Caco-2 (cell line): ENCODE measurements around the gene DNAAF5. TPM values are rescaled to one million over a fixed set of nuclear protein-coding genes. Genes with fewer than 3 reads are reported as not detected.
A peak's percentile ranks its signal among the peaks of the same experiment; 100 is the strongest.

Experiments
- BruUV-seq: library from RNA; stranded (reverse); fragments of 400-500 nt; replicated peaks from 2 replicates; lab custom pipeline; 2021; lab: Mats Ljungman, UMichigan
- CTCF ChIA-PET: fragments of 300-600 bp; sonication (Branson Sonifier 250); formaldehyde crosslinking; loops from one replicate; lab custom pipeline; 2022; ENCODE audit warnings: antibody characterized with exemption; lab: Charles Lee
- POLR2A ChIA-PET: fragments of 300-600 bp; sonication (Branson Sonifier 250); formaldehyde crosslinking; loops from one replicate; lab custom pipeline; 2022; ENCODE audit warnings: antibody characterized with exemption; lab: Charles Lee
- DNase-seq, 2 experiments: peaks; one replicate each; pipeline versions ENCODE4 v3.0.0 to v3.0.0-alpha.2; 2020 to 2022
- H3K27me3 ChIP-seq: replicated peaks from 2 replicates; pipeline ENCODE4 v1.6.0; 2011; ENCODE audit warnings: low read length; ENCODE audit not compliant: control insufficient read depth, insufficient read depth
- H3K36me3 ChIP-seq: 2 replicates; pipeline ENCODE4 v1.5.1; 2011; ENCODE audit warnings: low read length; ENCODE audit not compliant: control insufficient read depth, insufficient read depth
- H3K4me1 ChIP-seq: fragments of 250-450 bp; sonication (Bioruptor Pico); 2 replicates; pipeline ENCODE4 v1.5.1; 2020; ENCODE audit warnings: mild to moderate bottlenecking
- H3K4me3 ChIP-seq: 2 replicates; pipeline ENCODE4 v1.5.1; 2011; ENCODE audit warnings: low read depth, mild to moderate bottlenecking, control low read depth, low read length
- H3K9me3 ChIP-seq: fragments of 250-450 bp; sonication (Bioruptor Pico); 2 replicates; pipeline ENCODE4 v1.5.1; 2020; ENCODE audit warnings: mild to moderate bottlenecking, moderate library complexity
- H3K27ac Mint-ChIP-seq: one replicate; pipeline ENCODE4 v1.8.0; 2022; ENCODE audit warnings: mixed read lengths; ENCODE audit not compliant: unreplicated experiment
- H3K27me3 Mint-ChIP-seq: one replicate; pipeline ENCODE4 v1.8.0; 2022; ENCODE audit warnings: mixed read lengths; ENCODE audit not compliant: insufficient read depth, unreplicated experiment
- H3K36me3 Mint-ChIP-seq: one replicate; pipeline ENCODE4 v1.8.0; 2022; ENCODE audit warnings: mild to moderate bottlenecking, mixed read lengths; ENCODE audit not compliant: insufficient read depth, unreplicated experiment
- H3K4me1 Mint-ChIP-seq: one replicate; pipeline ENCODE4 v1.8.0; 2022; ENCODE audit warnings: low read depth, mixed read lengths; ENCODE audit not compliant: unreplicated experiment
- H3K4me3 Mint-ChIP-seq: one replicate; pipeline ENCODE4 v1.8.0; 2022; ENCODE audit warnings: mild to moderate bottlenecking, moderate library complexity, mixed read lengths; ENCODE audit not compliant: unreplicated experiment
- H3K9me3 Mint-ChIP-seq: one replicate; pipeline ENCODE4 v1.8.0; 2022; ENCODE audit warnings: mixed read lengths; ENCODE audit not compliant: unreplicated experiment
- CTCF ChIP-seq, 2 experiments: fragments of 200-600 bp in 1 of 2; IDR thresholded peaks; 1 replicate in 1 of 2; 2 replicates in 1 of 2; pipeline versions ENCODE4 v1.5.1 to v1.8.0; 2011 to 2022; ENCODE audit warnings: antibody characterized with exemption in 1 of 2, control low read depth in 1 of 2, inconsistent platforms in 1 of 2, low read depth in 1 of 2, low read length in 1 of 2, mild to moderate bottlenecking in 1 of 2, moderate library complexity in 1 of 2; ENCODE audit not compliant: insufficient read depth in 1 of 2, severe bottlenecking in 1 of 2, unreplicated experiment in 1 of 2
- intact Hi-C: fragments of 100-400 bp; cut with micrococcal nuclease; formaldehyde crosslinking; loops from one replicate; pipeline ENCODE4 v1.10.0; 2022; ENCODE audit not compliant: unreplicated experiment
- total RNA-seq: library from RNA; stranded (reverse); gene quantifications from 2 replicates; pipeline ENCODE4 v1.2.3, GENCODE V29; 2022

Gene DNAAF5
- total RNA-seq, 1 experiment from 2014 or later: 51.4 TPM

- Histone ChIP-seq H3K9me3 (no peaks in the 10 kb centered on the region), H3K4me1 (peaks cover 7% of the 10 kb centered on the region; the same call in 1 of the 2 replicates), H3K4me3 (no peak overlapping the region), H3K27me3 (no peaks in the 10 kb centered on the region), H3K36me3 (no peaks in the 10 kb centered on the region)
- H3K27me3 Mint-ChIP-seq: no peaks in the 10 kb centered on the region
- BruUV-seq: no TSS peak
- no peak for TF ChIP-seq CTCF (IDR thresholded peaks at IDR 0.05; ENCODE audit: insufficient read depth in 1 of 2, low read depth in 1 of 2, low read length in 1 of 2, severe bottlenecking in 1 of 2, unreplicated experiment in 1 of 2)
- peak in 1 of 2 experiments; percentile 69 for DNase-seq
- peaks cover 12% of the 10 kb centered on the region for H3K9me3 Mint-ChIP-seq
- ChIA-PET POLR2A (no interaction called here), CTCF (no interaction called here)
- H3K4me3 Mint-ChIP-seq: no peak overlapping the region
- H3K36me3 Mint-ChIP-seq: peaks cover 10% of the 10 kb centered on the region
- intact Hi-C loops: no loop called here
- H3K4me1 Mint-ChIP-seq: peaks cover 7% of the 10 kb centered on the region
- H3K27ac Mint-ChIP-seq: peak overlapping the region; percentile 32
Observed at GRCh38 chr7:805261-805660, 78.8 kb downstream of the DNAAF5 start.

- H3K27me3 ChIP-seq: no peaks in the 10 kb centered on the region
- no peak for TF ChIP-seq CTCF (IDR thresholded peaks at IDR 0.05; ENCODE audit: insufficient read depth in 1 of 2, low read depth in 1 of 2, low read length in 1 of 2, severe bottlenecking in 1 of 2, unreplicated experiment in 1 of 2)
- Mint-ChIP-seq H3K4me3 (peak overlapping the region; percentile 95), H3K27me3 (no peaks in the 10 kb centered on the region), H3K9me3 (no peaks in the 10 kb centered on the region), H3K27ac (peak overlapping the region; percentile 70), H3K4me1 (peaks cover 17% of the 10 kb centered on the region), H3K36me3 (peaks cover 27% of the 10 kb centered on the region)
- peak; percentile 86 to 88 for DNase-seq
- no peaks in the 10 kb centered on the region for H3K9me3 ChIP-seq
- H3K4me1 ChIP-seq: no peaks in the 10 kb centered on the region
- TSS peak; percentile 41 for BruUV-seq
- ChIA-PET CTCF (no interaction called here), POLR2A (interaction anchor here (0.5 to 1.2 kb wide), 3 partner anchors 60 to 323 kb away, joined by 3 to 4 read pairs (median 3); partner anchors contain the start of gene GET4)
- intact Hi-C loops: loop anchor here (5.0 kb wide), 1 partner anchor 57 kb away; no protein-coding TSS in a partner anchor
- H3K36me3 ChIP-seq: peaks cover 2% of the 10 kb centered on the region; the same call in 1 of the 2 replicates
- peak overlapping the region; percentile 82 for H3K4me3 ChIP-seq
Observed at GRCh38 chr7:815284-816216, 89.1 kb downstream of the DNAAF5 start.

- peaks cover 17% of the 10 kb centered on the region for H3K4me1 Mint-ChIP-seq
- H3K4me3 Mint-ChIP-seq: peak overlapping the region; percentile 95
- peak; percentile 98 to 99 for DNase-seq
- H3K27ac Mint-ChIP-seq: peak overlapping the region; percentile 70
- CTCF ChIA-PET: interaction anchor here (0.7 to 2.0 kb wide), 3 partner anchors 20 to 179 kb away, joined by 3 to 13 read pairs (median 3); no protein-coding TSS in a partner anchor
- peaks cover 31% of the 10 kb centered on the region for H3K36me3 Mint-ChIP-seq
- TF ChIP-seq CTCF (IDR thresholded peaks at IDR 0.05; ENCODE audit: insufficient read depth in 1 of 2, low read depth in 1 of 2, low read length in 1 of 2, severe bottlenecking in 1 of 2, unreplicated experiment in 1 of 2): no peak
- Histone ChIP-seq H3K4me3 (peak overlapping the region; percentile 82), H3K27me3 (no peaks in the 10 kb centered on the region), H3K4me1 (no peaks in the 10 kb centered on the region), H3K36me3 (peaks cover 2% of the 10 kb centered on the region; the same call in 1 of the 2 replicates), H3K9me3 (no peaks in the 10 kb centered on the region)
- no peaks in the 10 kb centered on the region for H3K9me3 Mint-ChIP-seq
- intact Hi-C loops: loop anchor here (5.0 kb wide), 1 partner anchor 56 kb away; no protein-coding TSS in a partner anchor
- no TSS peak for BruUV-seq
- POLR2A ChIA-PET: interaction anchor here (0.5 to 1.3 kb wide), 4 partner anchors 45 to 483 kb away, joined by 3 to 5 read pairs (median 4); partner anchors contain the start of gene GET4
- no peaks in the 10 kb centered on the region for H3K27me3 Mint-ChIP-seq
Observed at GRCh38 chr7:816300-816750, 89.8 kb downstream of the DNAAF5 start.
